ENCODE measurements around the gene ZNF106. TPM values are rescaled to one million over a fixed set of nuclear protein-coding genes. Genes with fewer than 3 reads are reported as not detected.

Gene ZNF106
- total RNA-seq, 2 experiments from 2014 or later = 46.4 to 46.6 TPM

- POLR2A ChIA-PET = no interaction called here
- intact Hi-C loops (cut with micrococcal nuclease) = no loop called here
- no peak overlapping the region for H3K27ac Mint-ChIP-seq
These were observed 81.9 kb downstream of the ZNF106 start for GRCh38 chr15:42409011-42409410.

DNA sequence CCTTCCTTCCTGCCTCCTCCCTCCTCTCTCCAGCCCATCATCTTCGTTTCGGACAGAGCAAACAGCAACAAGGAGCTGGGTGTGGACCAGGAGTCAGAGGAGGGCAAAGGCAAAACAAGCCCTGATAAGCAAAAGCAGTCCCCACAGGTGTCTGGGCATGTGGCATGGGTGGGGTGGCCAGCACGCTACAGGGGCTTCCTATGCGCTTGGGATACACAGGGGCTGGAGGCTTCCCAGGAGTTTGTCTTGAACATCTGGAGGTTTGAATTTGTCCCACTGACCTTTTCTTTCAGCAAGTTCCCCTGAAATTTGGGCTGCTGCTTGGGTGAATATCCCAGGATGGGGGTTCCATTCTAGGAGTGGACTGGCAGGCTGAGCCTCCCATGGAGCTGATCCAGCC is 82.8 kb downstream of the ZNF106 start:
- Mint-ChIP-seq H3K9me3 (no peaks in the 10 kb centered on the region), H3K27ac (no peak overlapping the region), H3K27me3 (no peaks in the 10 kb centered on the region), H3K36me3 (ENCODE audit: low read depth) (peaks cover 4% of the 10 kb centered on the region), H3K4me1 (ENCODE audit: low read depth) (no peaks in the 10 kb centered on the region), H3K4me3 (no peak overlapping the region)
- intact Hi-C loops (cut with micrococcal nuclease) = no loop called here
- ATAC-seq (no peak), DNase-seq (no peak)
- TF ChIP-seq, protein P1, sequence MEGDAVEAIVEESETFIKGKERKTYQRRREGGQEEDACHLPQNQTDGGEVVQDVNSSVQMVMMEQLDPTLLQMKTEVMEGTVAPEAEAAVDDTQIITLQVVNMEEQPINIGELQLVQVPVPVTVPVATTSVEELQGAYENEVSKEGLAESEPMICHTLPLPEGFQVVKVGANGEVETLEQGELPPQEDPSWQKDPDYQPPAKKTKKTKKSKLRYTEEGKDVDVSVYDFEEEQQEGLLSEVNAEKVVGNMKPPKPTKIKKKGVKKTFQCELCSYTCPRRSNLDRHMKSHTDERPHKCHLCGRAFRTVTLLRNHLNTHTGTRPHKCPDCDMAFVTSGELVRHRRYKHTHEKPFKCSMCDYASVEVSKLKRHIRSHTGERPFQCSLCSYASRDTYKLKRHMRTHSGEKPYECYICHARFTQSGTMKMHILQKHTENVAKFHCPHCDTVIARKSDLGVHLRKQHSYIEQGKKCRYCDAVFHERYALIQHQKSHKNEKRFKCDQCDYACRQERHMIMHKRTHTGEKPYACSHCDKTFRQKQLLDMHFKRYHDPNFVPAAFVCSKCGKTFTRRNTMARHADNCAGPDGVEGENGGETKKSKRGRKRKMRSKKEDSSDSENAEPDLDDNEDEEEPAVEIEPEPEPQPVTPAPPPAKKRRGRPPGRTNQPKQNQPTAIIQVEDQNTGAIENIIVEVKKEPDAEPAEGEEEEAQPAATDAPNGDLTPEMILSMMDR (IDR thresholded peaks at IDR 0.05) = no peak
- POLR2A ChIA-PET = no interaction called here
- CTCF ChIA-PET = interaction anchor here (0.7 kb wide), 1 partner anchor 65 kb away, joined by 3 read pairs; no protein-coding TSS in a partner anchor

More at GRCh38 chr15:42409011-42409410, 81.9 kb downstream of the ZNF106 start:
- Mint-ChIP-seq H3K4me1 (ENCODE audit: low read depth) (no peaks in the 10 kb centered on the region), H3K9me3 (no peaks in the 10 kb centered on the region), H3K36me3 (ENCODE audit: low read depth) (peaks cover 4% of the 10 kb centered on the region), H3K27me3 (no peaks in the 10 kb centered on the region), H3K4me3 (no peak overlapping the region)
- DNase-seq (no peak), ATAC-seq (no peak)
- CTCF ChIA-PET = no interaction called here
- TF ChIP-seq, protein P1 (IDR thresholded peaks at IDR 0.05) = no peak

DNA sequence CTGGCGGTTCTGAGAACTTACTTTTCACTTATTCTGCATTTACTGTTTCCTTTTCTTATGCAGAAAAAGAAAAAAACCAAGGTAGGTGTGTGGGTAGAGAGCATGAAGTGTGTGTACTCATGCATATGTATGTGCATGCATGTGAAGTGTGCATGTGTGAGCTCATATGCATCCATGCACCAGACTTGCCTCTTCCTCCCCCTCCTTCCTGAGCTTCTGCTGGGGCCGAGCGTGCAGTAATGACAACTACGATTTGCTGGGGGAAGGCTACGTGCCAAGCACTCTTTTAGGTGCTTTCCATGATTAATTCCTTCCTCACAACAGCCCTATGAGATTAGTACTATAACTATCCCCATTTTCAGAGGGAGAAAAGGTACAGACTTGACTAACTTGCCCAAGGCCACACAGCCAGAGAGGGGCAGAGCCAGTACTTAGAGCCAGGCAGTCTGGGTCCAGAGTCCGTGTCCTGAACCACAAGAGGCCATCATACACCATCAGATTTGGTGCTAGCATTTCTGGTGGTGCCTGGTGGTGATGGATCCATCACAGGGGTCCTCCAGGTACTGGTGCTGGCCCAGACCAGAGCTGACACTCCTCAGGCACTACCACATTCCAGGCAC is 85.0 kb downstream of the ZNF106 start:
- no peak for ATAC-seq
- ChIA-PET CTCF (no interaction called here), POLR2A (no interaction called here)

GRCh38 chr15:42404461-42405235 is 86.3 kb downstream of the ZNF106 start:
- ChIA-PET CTCF (no interaction called here), POLR2A (no interaction called here)
- H3K4me1 Mint-ChIP-seq (ENCODE audit: low read depth) = peaks cover 5% of the 10 kb centered on the region
- no peak for ATAC-seq
- intact Hi-C loops (cut with micrococcal nuclease) = no loop called here
- DNase-seq = no peak
- TF ChIP-seq, protein P1 (IDR thresholded peaks at IDR 0.05) = no peak
- H3K27ac Mint-ChIP-seq = no peak overlapping the region
- no peaks in the 10 kb centered on the region for H3K36me3 Mint-ChIP-seq (ENCODE audit: low read depth)
- no peaks in the 10 kb centered on the region for H3K9me3 Mint-ChIP-seq
- H3K4me3 Mint-ChIP-seq = no peak overlapping the region
- H3K27me3 Mint-ChIP-seq = no peaks in the 10 kb centered on the region

More for the DNA sequence above, 85.0 kb downstream of the ZNF106 start:
- H3K9me3 Mint-ChIP-seq = no peaks in the 10 kb centered on the region
- intact Hi-C loops (cut with micrococcal nuclease) = no loop called here
- no peak overlapping the region for H3K4me3 Mint-ChIP-seq
- no peak for DNase-seq
- H3K27ac Mint-ChIP-seq = no peak overlapping the region
- TF ChIP-seq, protein P1 (IDR thresholded peaks at IDR 0.05) = no peak
- H3K36me3 Mint-ChIP-seq (ENCODE audit: low read depth) = no peaks in the 10 kb centered on the region
- H3K27me3 Mint-ChIP-seq = no peaks in the 10 kb centered on the region
- H3K4me1 Mint-ChIP-seq (ENCODE audit: low read depth) = peaks cover 5% of the 10 kb centered on the region

DNA sequence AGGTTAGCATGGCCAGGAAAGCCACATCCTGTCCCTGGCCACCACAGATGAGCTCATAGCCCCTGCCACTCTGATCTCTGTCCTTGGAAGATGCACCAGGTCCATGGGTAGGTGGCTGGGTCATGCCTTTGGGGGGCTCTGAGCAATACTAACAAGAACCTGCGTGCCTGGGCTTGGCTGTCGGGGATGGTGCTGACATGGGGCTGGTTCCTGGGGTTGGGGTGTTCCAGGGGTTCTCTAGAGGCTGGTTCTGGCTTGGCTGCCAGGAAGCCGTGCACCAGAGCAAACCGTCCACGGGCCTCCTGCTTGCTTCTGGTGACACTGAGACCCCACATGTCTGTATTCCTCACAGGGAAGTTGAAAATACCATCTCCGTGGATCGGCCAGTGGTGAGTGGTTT is 87.6 kb downstream of the ZNF106 start:
- H3K27ac Mint-ChIP-seq = no peak overlapping the region
- H3K27me3 Mint-ChIP-seq = no peaks in the 10 kb centered on the region
- no peak for DNase-seq
- no peaks in the 10 kb centered on the region for H3K9me3 Mint-ChIP-seq
- H3K36me3 Mint-ChIP-seq (ENCODE audit: low read depth) = no peaks in the 10 kb centered on the region
- peaks cover 5% of the 10 kb centered on the region for H3K4me1 Mint-ChIP-seq (ENCODE audit: low read depth)
- intact Hi-C loops (cut with micrococcal nuclease) = no loop called here
- ChIA-PET POLR2A (no interaction called here), CTCF (no interaction called here)
- H3K4me3 Mint-ChIP-seq = no peak overlapping the region
- ATAC-seq = no peak
- TF ChIP-seq, protein P1 (IDR thresholded peaks at IDR 0.05) = no peak
